Measurements from ENCODE around the gene CR1L.

CR1L gene

DNA sequence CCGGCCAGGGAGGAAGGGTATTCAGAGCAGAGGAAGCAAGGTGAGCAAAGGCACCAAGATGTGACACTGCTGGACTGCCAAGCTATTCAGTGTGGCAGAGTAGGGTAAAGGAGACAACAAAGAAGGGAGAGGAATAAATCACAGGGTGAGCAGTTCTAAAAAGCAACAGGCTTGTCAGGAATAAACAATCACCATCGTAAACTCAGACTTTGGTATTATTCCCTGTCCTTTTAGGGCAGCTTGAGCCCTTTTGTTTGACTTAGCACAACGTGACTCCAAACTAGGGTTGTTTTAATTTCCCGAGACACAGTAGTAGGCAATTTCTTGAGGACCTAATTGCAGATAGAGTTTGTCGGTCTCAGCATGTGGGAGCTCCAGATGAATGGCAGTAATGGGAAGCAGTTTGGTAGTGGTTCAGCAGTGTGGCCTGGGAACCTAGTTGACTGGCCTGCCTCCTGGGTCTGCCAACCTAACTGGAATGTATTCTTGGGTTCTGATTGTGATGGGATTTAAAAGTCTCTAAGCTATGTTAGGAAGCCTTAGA lies 4.3 kb downstream of the CR1L start:
- no peak overlapping the region for H3K4me3 ChIP-seq (ENCODE audit: low read depth, low read length)
- peaks cover 57% of the 10 kb centered on the region for H3K27me3 ChIP-seq
- no peak for DNase-seq
- TF ChIP-seq, protein P1, sequence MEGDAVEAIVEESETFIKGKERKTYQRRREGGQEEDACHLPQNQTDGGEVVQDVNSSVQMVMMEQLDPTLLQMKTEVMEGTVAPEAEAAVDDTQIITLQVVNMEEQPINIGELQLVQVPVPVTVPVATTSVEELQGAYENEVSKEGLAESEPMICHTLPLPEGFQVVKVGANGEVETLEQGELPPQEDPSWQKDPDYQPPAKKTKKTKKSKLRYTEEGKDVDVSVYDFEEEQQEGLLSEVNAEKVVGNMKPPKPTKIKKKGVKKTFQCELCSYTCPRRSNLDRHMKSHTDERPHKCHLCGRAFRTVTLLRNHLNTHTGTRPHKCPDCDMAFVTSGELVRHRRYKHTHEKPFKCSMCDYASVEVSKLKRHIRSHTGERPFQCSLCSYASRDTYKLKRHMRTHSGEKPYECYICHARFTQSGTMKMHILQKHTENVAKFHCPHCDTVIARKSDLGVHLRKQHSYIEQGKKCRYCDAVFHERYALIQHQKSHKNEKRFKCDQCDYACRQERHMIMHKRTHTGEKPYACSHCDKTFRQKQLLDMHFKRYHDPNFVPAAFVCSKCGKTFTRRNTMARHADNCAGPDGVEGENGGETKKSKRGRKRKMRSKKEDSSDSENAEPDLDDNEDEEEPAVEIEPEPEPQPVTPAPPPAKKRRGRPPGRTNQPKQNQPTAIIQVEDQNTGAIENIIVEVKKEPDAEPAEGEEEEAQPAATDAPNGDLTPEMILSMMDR (IDR thresholded peaks at IDR 0.05; ENCODE audit: low read depth, low read length) = no peak
- no peaks in the 10 kb centered on the region for H3K4me1 ChIP-seq
- H3K9me3 ChIP-seq = no peaks in the 10 kb centered on the region
- no peaks in the 10 kb centered on the region for H3K36me3 ChIP-seq

DNA sequence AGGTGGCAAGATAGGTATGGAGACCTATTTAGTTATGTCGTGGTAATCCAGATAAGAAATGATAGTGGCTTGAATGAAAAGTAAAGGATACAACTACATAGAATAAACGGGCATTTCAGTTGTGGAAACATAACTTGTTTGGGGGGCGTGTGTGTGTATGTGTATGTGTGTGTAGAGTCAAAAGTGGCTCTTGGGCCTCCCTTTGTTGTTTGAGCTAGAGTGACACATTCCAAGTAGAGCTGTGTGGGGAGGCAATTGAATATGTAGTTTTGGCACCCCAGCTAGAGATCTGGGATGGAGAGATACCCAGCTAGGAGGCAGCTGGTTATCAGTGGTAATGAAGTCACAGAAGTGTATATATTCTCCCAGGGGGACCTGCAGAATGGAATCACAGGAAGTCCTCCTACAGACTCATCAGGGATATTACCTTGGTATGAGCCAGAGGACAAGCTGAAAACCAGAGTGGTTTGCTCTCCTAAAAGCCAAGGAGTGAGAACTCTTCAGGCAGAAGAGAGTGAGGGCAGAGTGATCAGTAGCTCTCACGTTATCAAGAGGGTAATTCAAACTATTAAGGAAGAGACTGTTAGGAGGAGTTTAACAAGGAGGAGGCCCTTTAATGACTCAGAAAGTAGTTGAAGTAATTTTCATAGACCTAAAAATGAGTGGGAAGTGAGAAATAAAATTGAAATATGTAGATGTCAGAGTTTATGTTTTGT lies 5.1 kb downstream of the CR1L start:
- Histone ChIP-seq H3K4me3 (ENCODE audit: low read depth, low read length) (no peak overlapping the region), H3K9me3 (no peaks in the 10 kb centered on the region), H3K36me3 (no peaks in the 10 kb centered on the region), H3K4me1 (no peaks in the 10 kb centered on the region), H3K27me3 (peaks cover 61% of the 10 kb centered on the region)
- TF ChIP-seq, protein P1 (IDR thresholded peaks at IDR 0.05; ENCODE audit: low read depth, low read length) = no peak
- no peak for DNase-seq

DNA sequence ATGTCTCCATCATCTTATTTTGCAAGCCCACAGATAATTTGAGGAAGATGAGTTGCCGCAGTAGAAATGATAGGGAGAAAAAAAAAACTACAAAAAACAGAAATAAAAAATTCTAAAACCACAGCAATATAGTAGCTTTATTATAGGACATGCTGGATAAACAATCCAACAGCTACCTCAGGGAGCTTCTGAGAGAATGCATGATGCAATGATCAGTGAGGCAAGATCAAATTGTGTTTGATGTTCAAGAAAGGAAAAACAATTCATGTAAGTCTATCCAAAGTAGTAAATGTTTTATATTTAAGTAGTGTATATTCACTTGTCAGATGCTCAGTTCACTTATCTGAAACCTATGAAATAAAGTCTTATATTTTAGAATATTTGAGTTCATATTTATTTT lies 6.7 kb downstream of the CR1L start:
- Histone ChIP-seq H3K36me3 (no peaks in the 10 kb centered on the region), H3K9me3 (no peaks in the 10 kb centered on the region), H3K4me1 (no peaks in the 10 kb centered on the region), H3K4me3 (ENCODE audit: low read depth, low read length) (no peak overlapping the region), H3K27me3 (peaks cover 53% of the 10 kb centered on the region)
- TF ChIP-seq, protein P1 (IDR thresholded peaks at IDR 0.05; ENCODE audit: low read depth, low read length) = no peak
- DNase-seq = no peak

DNA sequence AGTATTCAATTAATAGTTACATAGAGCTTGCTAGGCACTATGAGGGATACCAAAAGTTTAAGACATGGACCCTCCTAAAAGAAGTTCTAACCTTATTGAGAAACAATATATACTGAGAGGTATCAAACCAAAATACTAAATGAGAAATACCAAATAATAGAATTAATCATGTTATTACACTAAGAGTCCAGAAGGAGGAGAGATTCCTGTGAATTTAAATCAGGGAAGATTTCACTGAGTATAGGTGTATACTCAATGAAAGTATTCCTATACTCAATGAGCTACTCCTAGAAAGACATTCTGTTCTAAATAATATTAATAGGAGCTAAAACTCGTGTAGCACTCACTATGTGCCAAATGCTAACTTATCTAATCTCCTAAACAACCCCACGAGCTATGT lies 9.4 kb downstream of the CR1L start:
- H3K4me3 ChIP-seq (ENCODE audit: low read depth, low read length) = no peak overlapping the region
- TF ChIP-seq, protein P1 (IDR thresholded peaks at IDR 0.05; ENCODE audit: low read depth, low read length) = no peak
- no peaks in the 10 kb centered on the region for H3K9me3 ChIP-seq
- DNase-seq = no peak
- H3K36me3 ChIP-seq = no peaks in the 10 kb centered on the region
- no peaks in the 10 kb centered on the region for H3K4me1 ChIP-seq
- peaks cover 48% of the 10 kb centered on the region for H3K27me3 ChIP-seq

DNA sequence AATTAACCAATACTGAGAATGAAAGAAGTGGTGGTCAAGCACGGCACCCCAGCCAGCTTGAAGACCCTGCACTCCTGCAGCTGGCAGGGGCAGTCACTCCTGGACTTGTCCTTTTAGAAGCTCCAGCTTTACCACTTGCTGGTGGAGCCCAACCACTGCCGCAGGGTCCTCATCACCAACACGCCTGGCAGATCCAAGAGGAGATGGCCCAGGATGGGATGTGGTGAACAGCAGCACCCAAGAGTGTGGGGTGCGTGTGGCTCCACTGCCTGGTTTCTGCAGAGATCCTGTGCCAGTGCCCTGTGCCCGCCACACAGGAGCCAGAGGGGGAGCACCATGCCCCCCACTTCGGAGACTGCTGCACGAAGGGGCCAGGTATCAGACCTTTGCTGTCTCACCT lies 13.5 kb downstream of the CR1L start:
- Histone ChIP-seq H3K36me3 (no peaks in the 10 kb centered on the region), H3K27me3 (peaks cover 44% of the 10 kb centered on the region), H3K4me1 (no peaks in the 10 kb centered on the region), H3K9me3 (no peaks in the 10 kb centered on the region), H3K4me3 (ENCODE audit: low read depth, low read length) (no peak overlapping the region)
- TF ChIP-seq, protein P1 (IDR thresholded peaks at IDR 0.05; ENCODE audit: low read depth, low read length) = no peak
- DNase-seq = no peak

DNA sequence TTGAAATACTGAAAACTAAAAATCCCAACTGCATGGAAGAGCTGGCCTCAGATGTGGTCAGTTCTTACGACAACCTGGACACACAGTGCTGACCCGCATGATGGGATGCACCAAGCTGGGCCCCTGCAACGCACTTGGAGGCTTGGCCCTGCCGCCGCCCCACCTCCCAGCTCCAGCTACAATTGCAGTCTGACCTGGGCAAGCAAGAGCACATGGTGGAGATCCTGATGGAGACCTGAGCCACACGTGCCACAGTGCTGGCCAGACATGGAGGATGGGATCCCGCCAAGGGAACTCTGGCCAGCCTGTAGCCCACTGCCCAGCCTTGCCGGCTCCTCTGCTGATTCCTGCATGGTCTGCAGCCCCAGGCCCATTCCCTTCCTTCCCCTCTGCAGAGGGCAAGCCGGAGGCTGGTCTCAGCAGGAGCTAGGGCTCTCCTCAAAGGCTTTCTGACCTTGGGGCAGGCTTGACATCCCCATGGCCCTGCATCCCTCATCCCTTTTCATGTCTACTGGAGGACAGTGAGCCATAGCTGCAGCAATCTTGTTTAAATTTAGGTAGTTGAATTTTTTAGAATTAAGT lies 14.1 kb downstream of the CR1L start:
- Histone ChIP-seq H3K27me3 (peaks cover 38% of the 10 kb centered on the region), H3K4me3 (ENCODE audit: low read depth, low read length) (no peak overlapping the region), H3K9me3 (no peaks in the 10 kb centered on the region), H3K36me3 (no peaks in the 10 kb centered on the region), H3K4me1 (no peaks in the 10 kb centered on the region)
- no peak for DNase-seq
- TF ChIP-seq, protein P1 (IDR thresholded peaks at IDR 0.05; ENCODE audit: low read depth, low read length) = no peak
